ENCODE measurements around the gene ZNF469.

GRCh38 chr16:88351491-88352101 is 31.2 kb upstream of the ZNF469 start:
- no peak for TF ChIP-seq CTCF (IDR thresholded peaks at IDR 0.05)
- TF ChIP-seq POLR2A (IDR thresholded peaks at IDR 0.05), result no peak

Data from gastroesophageal sphincter (tissue), 3 donors.